OCI-LY7 (cell line): Measurements from ENCODE around the gene NOS2.

Experiments used
- EZH2phosphoT487 ChIP-seq: fragments of 200-600 bp; sonication (generic); IDR thresholded peaks from 2 replicates; pipeline ENCODE4 v1.6.1; 2018; ENCODE audit warnings: low read depth, borderline replicate concordance, mild to moderate bottlenecking, mixed run types, antibody characterized with exemption, low read length, moderate library complexity, mixed read lengths
- TF ChIP-seq, protein P1 (sequence below): fragments of 200-600 bp; sonication (generic); conservative IDR thresholded peaks from 2 replicates; pipeline ENCODE4 v1.5.1; 2014; ENCODE audit warnings: mild to moderate bottlenecking, antibody characterized with exemption, low read length, moderate library complexity, mixed read lengths

DNA sequence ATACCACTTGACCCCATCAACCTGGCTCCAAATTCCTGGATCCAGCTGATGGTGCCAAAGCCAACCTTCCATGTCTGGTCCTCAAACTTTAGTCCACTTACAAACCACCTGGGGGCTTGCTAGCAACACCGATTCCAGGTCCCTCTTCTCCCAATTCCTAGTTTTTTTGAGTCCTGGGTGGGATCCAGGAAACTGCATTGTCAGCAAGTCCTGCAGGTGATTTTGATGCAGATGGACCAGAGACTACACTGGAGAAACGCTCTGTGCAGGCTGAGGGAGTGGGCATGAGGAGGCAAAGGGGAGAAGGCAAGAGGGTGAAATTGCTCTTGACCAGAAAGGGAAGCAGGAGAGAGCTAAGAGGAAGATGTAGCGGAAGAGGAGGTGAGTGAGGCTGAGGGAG is 21.0 kb upstream of the NOS2 start:
- TF ChIP-seq, protein P1, sequence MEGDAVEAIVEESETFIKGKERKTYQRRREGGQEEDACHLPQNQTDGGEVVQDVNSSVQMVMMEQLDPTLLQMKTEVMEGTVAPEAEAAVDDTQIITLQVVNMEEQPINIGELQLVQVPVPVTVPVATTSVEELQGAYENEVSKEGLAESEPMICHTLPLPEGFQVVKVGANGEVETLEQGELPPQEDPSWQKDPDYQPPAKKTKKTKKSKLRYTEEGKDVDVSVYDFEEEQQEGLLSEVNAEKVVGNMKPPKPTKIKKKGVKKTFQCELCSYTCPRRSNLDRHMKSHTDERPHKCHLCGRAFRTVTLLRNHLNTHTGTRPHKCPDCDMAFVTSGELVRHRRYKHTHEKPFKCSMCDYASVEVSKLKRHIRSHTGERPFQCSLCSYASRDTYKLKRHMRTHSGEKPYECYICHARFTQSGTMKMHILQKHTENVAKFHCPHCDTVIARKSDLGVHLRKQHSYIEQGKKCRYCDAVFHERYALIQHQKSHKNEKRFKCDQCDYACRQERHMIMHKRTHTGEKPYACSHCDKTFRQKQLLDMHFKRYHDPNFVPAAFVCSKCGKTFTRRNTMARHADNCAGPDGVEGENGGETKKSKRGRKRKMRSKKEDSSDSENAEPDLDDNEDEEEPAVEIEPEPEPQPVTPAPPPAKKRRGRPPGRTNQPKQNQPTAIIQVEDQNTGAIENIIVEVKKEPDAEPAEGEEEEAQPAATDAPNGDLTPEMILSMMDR, result no peak
- no peak for TF ChIP-seq EZH2phosphoT487
